WI38 (cell line): ENCODE results near the gene EPB41L4A.

ENCODE experiments used
- H3K4me3 ChIP-seq: 2 replicates; pipeline ENCODE4 v1.5.1; 2011; ENCODE audit warnings: low read depth, mild to moderate bottlenecking, control low read depth, low read length
- CTCF ChIP-seq: IDR thresholded peaks from 2 replicates; pipeline ENCODE4 v1.5.1; 2012; ENCODE audit warnings: low read depth, mild to moderate bottlenecking, control low read depth, low read length

EPB41L4A gene

GRCh38 chr5:112304743-112305142 is 114.3 kb downstream of the EPB41L4A start:
- H3K4me3 ChIP-seq = no peak overlapping the region
- TF ChIP-seq CTCF = no peak

- TF ChIP-seq CTCF = no peak
- H3K4me3 ChIP-seq = no peak overlapping the region
These were observed 115.4 kb downstream of the EPB41L4A start for GRCh38 chr5:112303685-112304084.

GRCh38 chr5:112294126-112294525 is 125.0 kb downstream of the EPB41L4A start:
- no peak overlapping the region for H3K4me3 ChIP-seq
- no peak for TF ChIP-seq CTCF

GRCh38 chr5:112293587-112293986 is 125.5 kb downstream of the EPB41L4A start:
- TF ChIP-seq CTCF = no peak
- no peak overlapping the region for H3K4me3 ChIP-seq

GRCh38 chr5:112290691-112291090 is 128.4 kb downstream of the EPB41L4A start:
- no peak for TF ChIP-seq CTCF

GRCh38 chr5:112289465-112289864 is 129.6 kb downstream of the EPB41L4A start:
- no peak overlapping the region for H3K4me3 ChIP-seq

More at GRCh38 chr5:112290691-112291090, 128.4 kb downstream of the EPB41L4A start:
- no peak overlapping the region for H3K4me3 ChIP-seq

More at GRCh38 chr5:112289465-112289864, 129.6 kb downstream of the EPB41L4A start:
- TF ChIP-seq CTCF = no peak
